Ureter (tissue), 1 donor: ENCODE data around the gene FRMD4B. TPM values are rescaled to one million over a fixed set of nuclear protein-coding genes. Genes with fewer than 3 reads are reported as not detected.
A peak's percentile ranks its signal among the peaks of the same experiment; 100 is the strongest.

Experiments
- DNase-seq: peaks from one replicate; pipeline ENCODE4 v3.0.0-alpha.2; 2020; ENCODE audit warnings: low spot score
- total RNA-seq: library from RNA; stranded (reverse); gene quantifications from one replicate; pipeline ENCODE4 v1.2.4, GENCODE V29; 2023
- donor health status: DM: yes; HTN: yes; CAD: no.

FRMD4B gene
- total RNA-seq, 1 donor from 2014 or later: 28.6 TPM

DNA sequence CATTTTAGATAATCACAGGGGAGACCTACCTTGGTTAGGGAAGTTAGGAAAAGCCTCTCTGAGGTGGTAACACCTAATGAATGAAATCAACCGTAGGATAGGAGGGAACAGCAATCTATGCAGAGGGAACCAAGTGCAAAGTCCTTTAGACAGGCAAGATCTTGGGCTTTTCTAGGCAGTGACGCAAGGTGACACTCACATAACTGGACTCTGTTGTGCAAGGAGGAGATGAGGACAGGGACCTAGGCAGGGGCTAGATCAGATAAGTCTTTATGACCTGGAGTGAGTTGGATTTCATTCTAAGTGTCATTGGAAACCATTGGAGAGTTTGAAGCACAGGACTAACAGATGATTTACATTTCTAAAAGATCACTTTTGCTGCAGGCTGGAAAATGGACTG, 258.9 kb downstream of the FRMD4B start:
- DNase-seq: no peak

GRCh38 chr3:69126216-69126615, 259.7 kb downstream of the FRMD4B start:
- no peak for DNase-seq

DNA sequence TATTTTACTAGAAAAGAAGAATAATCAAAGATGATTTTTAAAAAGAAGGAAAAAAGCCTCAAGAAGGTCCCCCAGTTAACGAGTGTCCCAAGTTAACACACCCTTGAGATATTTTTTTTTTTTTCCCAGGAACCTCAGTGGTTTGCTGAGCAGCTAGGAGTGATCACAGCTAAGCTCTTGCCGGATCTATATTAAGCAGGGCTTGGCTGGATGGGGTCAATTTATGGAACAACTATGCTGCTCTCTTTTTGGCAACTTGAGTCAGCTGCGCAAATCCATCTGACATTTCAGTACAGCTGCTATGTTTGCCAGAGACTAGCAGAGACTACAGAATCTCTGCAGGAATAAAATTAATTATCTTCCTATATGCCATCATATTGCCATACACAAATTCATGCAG, 263.5 kb downstream of the FRMD4B start, which contains the start of gene LMOD3:
Gene LMOD3 (minus strand): TSS at position 193 of the 400 bp plus-strand sequence. CDS start 209 bp downstream, outside the sequence.
- DNase-seq: no peak

DNA sequence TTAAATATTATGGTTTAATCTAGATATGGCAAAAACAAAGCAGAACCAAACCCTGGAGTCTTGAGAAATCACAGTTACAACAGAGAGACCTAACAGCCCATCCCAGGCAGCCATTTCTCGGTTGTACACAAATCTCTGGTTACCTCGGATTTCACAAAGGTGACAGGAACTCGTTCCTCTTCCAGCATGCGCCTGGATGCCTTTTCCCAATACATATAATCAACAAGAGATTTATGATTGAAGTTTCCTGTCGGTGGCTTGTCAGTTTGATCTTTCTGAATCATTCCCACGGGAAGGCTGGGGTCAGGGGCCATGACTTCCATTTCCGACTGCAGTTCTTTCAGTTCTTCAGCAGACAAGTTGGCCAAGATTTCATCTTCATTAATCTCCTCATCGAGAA, 263.9 kb downstream of the FRMD4B start:
- no peak for DNase-seq

DNA sequence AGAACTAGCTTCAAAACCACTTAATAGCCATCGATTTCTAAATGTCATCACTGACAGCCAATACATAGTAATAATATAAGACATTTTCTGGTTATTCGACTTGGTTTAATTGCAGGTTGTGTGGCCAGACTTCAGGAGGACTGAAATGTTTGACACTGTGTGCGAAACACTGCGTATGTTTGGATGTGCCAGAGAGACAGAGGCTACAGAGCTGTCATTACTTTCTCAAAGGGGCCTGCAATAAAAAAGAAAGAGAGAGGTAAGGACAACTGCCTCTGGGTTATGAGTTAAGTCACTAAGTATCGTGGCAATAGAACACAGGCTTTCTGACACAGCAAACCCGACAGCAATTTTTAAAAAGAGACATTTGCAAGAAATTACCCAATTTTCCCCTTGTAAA, 264.4 kb downstream of the FRMD4B start:
- no peak for DNase-seq

GRCh38 chr3:69120879-69121464, 264.9 kb downstream of the FRMD4B start:
- peak; percentile 83 for DNase-seq
